Inferior parietal cortex (tissue), 1 donor: ENCODE data around the gene RC3H1.
"Not testable (repeated sequence)": the region's sequence is repeated elsewhere in the genome, so short reads cannot be mapped to it uniquely, and the experiment has no call there.

Source experiments
- DNase-seq: peaks from one replicate; pipeline ENCODE4 v3.0.0-alpha.2; 2016; ENCODE audit errors: extremely low spot score

Gene RC3H1

DNA sequence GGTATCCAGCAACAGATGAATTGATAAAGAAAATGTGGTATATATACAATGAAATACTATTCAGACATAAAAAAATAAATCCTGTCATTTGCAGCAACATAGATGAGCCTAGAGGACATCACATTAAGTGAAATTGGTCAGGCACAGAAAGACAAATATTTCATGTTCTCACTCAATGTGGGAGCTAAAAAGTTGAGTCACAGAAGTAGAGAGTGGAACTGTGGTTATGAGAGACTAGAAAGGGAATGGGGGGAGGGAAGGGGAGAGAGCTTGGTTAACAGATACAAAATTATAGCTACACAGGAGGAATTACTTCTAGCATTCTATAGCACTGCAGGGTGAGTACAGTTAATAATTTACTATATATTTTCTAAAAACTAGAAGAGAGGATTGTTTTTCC, 68.0 kb downstream of the RC3H1 start:
- no peak for DNase-seq

DNA sequence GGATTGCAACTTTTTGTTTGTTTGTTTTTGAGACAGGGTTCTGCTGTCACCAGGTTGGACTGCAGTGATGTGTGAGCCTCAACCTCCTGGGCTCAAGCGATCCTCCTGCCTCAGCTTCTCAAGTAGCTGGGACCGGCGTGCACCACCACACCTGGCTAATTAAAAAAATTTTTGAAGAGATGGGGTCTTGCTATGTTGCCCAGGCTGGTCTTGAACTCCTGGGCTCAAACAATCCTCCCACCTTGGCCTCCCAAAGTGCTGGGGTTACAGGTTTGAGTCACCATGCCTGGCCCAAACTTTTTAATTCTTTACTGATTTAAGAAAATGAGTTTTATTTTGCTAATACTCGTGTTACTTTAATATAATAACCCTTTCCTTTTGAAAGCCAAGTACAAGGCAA, 73.6 kb downstream of the RC3H1 start:
- DNase-seq, result no peak

DNA sequence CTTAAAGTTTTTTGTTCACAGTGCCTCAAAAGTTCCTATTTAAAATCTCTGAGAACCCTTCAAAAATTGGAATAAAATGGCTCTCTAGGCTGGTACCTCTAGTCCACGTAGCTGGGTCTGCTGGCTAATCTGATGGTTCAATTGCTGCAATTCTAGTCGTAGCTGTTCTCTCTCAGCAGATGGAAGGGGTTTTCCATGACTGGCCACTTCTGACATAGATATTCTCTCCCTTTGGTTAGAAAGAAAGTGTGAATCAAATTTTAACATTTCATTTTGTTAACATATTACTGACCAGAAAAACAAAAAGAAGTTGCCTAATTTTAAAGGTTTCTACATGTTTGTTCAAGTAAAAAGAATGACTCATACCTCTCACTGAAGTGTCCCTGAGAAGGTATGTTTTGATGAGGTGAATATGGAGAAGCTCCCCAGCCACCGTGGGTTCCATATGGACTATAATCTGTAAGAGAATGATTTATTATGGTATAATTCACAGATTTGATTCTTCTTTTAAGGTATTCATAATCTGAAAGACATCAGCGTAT, 75.7 kb downstream of the RC3H1 start:
- no peak for DNase-seq

DNA sequence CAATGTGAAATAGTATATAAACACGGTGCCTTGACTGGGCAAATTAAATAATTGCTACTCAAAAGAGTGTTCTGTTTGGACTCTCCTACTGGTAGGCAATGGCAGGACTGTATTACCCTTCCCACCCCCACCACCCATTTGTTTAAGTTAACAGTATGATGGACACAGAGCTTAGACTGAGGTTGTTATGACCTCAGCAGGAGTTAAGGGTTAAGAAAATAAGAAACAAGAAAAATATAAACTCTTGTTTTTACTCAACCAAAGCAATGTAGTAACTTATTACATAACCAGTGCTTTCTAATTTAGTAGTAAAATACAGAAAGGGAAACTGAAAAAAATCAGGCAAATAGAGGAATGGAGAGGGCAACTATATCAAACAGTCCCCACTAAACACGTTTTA, 85.1 kb downstream of the RC3H1 start:
- no peak for DNase-seq

DNA sequence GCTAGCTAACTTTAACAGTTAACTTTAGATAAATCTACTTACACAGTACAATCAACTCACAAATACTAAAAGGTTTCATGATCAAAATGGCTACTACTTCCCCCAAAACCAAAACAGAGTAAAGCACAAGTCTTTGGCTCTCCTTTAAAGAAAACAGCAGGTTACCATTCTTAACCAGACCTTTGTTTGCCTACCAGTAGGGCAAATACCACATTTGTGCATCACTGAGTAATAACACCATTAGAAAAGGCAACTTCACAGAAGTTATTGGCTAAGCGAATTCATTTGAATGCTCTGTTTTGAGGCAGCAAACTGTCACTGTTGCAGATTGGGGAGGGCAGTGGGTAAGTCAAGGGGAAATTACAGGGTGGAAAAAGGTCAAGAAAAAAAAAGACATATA, 87.7 kb downstream of the RC3H1 start:
- no peak for DNase-seq

DNA sequence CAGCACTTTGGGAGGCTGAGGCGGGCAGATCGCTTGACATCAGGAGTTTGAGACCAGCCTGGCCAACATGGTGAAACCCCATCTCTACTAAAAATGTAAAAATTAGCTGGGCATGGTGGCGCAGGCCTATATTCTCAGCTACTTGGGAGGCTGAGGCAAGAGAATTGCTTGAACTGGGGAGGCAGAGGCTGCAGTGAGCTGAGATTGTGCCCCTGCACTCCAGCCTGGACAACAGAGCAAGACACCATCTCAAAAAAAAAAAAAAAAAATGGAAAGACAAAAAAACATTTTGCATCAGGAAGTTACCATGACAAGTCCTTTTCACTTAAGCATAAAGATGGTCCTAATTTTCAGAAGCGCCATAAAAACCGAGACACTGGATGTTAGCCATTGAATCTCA, 91.6 kb downstream of the RC3H1 start:
- DNase-seq, result not testable (repeated sequence)

DNA sequence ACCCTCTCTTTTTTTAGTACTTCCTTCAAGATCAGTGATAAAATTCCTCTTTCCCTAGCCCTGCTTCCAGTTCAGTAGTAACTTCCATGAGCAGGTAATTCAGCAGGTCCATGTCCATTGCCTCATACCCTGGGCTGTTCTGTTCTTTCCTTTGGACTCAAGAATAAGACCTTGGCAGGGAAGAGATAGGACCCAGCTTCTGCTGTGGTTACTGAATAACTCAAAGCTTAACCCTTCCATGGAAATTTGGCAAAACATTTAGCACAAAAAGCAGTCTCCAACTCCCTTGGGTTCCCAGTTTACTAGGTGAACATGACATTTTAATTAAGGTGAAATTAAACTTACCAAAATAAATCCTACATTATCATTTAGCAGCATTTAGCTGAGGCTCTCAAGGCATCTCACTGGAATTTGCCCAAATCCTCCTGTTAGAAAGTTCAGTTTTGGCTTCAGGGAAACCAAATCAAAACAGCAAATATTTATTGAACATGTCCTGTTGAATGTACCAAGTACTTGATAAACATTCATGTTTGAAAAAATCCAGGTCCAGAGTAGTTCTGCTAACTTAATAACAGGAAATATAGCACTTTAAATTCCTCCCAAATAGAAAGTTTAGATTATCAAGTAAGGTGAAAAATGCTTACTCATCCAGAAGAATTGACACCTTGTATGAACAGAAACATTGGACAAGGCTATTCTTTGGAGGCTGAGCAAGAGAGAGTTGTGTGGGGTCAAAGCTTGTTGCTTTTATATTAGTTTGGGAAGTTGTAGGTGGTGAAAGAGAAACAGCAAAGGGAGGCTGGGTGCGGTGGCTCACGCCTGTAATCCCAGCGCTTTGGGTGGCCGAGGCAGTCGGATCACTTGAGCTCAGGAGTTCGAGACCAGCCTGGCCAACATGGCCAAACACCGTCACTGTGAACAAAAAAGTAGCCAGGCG, 96.6 kb downstream of the RC3H1 start:
- DNase-seq, result no peak

DNA sequence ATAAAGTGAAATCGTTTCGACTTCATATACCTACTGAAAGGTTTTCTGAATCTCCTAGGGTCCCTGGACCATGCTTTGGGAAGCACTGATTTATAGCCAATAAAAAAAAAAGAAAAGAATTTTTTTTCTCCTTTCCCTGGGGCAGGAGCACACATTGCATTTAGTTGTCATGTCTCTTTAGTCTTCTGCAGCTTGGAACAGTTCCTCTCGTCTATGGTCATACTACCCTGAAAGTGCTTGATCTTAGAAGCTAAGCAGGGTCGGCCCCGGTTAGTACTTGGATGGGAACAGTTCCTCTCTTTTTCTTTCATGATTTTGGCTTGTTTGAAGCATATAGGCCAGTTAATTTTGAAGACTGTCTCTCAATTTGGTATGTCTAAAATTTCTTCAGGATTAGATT, 101.3 kb downstream of the RC3H1 start:
- DNase-seq, result no peak

DNA sequence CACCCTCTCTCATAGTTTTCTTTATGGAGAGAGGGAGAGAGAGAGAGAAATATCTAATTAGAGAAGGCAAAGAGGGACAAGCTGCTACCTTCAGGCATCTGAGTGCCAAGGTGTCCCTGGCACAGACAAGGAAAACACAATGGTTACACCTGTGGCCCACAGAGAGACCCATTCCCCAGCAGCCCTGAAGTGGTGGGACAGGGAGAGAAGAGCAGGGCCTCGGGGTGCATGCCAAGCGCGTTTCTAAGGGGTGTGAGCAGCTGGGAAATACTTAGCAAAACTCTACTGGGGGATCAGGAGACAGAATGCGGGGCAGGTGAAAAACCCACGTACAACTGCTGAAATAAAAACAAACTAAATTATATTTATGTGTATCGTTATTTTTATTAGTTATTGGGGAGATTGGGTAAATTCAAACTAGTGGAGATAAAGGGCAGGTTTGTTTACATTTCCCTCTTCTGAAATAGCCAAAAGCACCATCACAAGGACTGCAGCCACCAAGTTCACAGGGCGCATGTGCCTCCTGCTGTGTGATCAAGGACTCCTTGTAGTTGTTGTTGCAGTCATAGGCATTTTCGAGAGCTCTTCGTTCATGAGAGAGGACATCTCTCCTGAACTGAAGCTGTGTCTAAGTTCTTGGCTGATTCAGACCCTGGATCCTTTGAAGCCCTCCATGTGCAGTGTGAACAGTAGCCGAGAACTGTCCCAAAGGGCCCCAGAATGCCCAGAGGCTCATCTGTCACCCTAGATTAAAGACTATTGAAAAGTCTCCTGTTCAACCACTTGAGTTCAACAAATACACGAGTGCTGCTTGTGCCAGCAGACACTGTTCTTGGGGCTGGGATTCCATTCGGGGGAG, 104.3 kb downstream of the RC3H1 start:
- no peak for DNase-seq

DNA sequence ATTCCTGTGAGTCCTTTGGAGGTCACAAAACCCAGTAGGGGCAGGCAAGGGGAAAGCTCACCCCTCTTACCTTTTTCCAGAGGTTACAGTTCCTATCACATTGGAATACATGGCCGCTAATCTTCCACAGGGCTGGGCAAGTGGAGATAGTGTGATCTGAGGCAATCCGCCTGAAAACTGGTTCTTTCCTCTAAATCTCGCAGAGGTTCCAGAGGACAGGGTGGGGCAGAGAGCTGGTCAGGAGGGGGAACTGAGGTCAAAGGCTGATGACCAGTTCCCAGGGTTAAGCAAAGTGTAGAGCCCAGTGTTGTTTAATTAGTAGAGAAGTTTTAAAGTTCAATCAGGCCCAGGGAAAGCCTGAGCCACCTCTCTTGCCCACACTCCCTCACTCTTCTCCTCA, 105.0 kb downstream of the RC3H1 start, which contains the start of gene SERPINC1:
TSS of gene SERPINC1 (minus strand) at position 179 of the 400 bp plus-strand sequence. CDS start at position 111, 68 bp downstream.
- no peak for DNase-seq

DNA sequence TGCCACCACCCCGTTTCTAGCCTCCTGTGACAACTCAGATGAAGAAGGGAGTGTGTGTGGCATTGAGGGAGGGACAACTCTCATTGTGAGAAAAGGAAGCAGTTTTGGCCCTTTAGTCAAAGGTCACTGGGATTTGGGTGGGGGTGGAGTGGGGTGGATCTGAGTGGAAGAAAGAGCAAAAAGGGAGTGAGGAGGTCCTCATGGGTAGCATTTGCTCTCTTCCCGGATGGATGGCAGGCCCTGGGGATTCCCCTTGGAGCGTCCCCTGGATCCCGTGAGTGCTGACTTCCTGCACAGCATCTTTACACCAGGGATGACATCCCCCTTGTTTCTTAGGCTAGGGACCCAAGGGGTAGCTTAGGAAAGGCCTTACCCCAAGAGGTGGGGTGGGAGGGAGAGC, 105.5 kb downstream of the RC3H1 start:
- DNase-seq, result no peak

DNA sequence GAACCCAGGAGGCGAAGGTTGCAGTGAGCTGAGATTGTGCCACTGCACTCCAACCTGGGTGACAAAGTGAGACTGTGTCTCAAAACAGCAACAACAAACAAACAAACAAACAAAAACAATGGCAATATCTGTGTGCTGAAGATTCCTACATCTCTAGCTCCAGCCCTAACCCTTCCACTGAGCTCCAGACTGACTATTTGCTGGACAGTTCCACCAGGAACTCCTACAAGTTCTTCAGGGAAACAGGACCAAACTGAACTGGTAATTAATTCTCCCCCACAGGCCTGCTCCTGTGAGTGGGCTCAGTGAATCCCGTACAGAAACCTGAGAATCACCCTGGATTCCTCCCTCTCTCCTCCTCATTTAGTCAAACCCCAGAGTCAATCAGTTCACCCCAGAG, 106.6 kb downstream of the RC3H1 start:
- DNase-seq, result no peak

DNA sequence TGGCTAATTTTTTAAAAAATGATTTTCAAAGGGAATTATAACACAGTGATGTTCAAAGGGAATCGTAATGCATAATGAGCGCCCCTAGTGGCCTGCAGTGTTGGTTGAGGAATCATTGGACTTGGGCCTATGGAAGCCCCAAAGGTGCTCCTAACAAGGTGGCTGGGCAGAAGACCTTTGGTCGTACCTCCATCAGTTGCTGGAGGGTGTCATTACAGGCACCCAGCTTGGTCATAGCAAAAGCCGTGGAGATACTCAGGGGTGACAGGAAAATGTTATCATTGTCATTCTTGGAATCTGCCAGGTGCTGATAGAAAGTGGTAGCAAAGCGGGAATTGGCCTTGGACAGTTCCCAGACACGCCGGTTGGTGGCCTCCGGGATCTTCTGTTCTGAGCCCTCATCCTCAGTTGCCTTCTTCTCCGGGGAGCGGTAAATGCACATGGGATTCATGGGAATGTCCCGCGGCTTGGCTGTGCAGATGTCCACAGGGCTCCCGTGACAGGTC, 107.7 kb downstream of the RC3H1 start:
- no peak for DNase-seq

DNA sequence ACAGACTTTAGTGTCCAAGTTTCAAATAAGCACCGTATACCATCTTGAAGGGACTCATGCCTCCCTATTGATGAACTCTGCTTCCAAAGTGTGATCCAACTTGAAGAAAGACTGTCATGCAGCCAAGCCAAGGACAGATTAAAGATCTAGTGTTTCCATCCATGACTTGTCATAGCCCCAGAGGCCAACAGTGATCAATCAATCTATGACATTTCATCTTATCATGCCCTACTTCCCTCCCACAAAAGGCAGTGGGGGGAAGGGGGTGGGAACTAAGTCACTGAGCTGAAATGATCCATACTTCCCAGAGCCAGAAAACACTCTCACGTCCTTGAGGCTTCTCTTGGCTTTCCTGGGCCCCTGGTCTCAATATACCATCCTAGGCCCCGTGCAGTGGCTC, 109.0 kb downstream of the RC3H1 start:
- no peak for DNase-seq

DNA sequence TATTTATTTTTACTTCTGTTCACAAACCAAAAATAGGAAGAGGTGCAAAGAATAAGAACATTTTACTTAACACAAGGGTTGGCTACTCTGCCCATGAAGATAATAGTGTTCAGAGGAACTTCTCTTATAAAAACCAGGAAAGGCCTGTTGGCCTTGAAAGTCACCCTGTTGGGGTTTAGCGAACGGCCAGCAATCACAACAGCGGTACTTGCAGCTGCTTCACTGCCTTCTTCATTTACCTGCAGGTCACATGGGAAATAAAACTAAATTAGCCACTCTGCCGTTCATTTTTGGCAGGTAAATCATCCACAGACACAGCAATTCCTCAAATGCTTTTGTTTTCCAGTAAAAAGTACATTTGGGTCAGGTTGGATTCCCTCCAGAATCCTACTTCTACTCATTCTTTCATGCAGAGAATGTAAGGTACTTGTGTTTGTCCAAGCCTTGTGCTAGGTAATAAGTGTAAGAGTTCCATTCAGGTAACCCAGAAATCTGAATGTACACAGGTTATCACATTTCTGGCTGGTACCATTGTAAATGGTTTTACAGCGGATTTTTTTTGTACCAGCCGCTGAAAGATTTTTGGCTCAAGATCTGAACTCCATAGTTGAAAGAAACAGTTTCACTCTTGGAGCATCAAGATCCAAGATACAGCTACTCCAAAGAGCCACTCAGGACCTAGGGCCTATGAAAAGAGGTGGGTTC, 118.2 kb downstream of the RC3H1 start:
- no peak for DNase-seq

DNA sequence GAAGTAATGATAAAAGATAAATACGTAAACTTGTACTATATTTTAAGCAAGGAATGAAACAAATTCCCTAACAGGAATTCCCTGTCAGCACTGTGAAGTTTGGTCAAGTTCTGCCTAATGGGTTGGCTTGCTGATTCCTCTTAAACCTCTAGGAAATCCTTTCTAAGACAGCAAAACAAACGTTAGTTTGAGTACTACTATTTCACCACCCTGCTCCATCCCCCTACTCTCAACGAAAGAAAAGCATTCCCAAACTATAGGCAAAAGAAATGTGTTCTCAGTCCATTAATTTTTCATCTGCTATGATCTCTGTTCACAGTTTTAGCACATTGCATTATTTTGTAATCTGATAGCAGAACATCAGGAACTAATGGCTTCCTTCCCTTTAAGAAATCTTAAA, 121.2 kb downstream of the RC3H1 start:
- DNase-seq, result no peak

DNA sequence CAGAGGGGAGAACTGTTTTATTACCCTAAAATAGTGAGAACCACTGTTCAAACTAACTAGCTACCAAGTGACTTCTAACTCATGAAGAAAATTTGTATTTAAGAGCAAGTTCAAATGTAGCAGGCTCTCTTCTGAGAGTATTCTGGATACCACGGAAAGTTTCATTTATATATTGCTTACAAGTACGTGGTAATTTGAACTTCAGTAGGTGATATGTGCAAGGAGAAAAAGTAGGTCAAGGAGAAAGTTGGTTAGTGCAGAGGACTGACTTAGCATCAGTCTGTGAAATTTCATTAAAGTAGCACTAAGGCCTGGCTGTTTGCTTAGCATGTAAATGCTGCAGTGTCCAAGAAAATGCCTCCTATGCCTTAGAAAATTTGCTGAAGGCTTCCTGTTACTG, 121.7 kb downstream of the RC3H1 start:
- no peak for DNase-seq

DNA sequence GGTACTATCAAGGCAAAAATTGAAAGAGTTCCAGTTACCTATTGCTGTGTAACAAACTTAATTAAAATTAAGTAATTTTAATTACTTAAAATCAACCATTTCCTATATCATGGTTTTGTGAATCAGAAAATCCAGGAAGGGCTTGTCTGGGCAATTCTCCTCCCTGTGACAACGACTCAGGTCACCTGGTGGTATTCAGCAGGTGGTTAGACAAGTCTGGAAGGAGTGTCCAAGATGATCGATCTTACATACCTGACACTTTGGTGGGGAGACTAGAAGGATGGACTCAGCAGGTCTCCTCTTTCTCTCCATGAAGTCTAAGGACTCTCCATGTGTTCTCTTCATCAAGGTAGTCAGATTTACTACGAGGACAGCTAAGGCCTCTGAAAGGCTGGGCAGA, 128.0 kb downstream of the RC3H1 start:
- DNase-seq, result no peak

DNA sequence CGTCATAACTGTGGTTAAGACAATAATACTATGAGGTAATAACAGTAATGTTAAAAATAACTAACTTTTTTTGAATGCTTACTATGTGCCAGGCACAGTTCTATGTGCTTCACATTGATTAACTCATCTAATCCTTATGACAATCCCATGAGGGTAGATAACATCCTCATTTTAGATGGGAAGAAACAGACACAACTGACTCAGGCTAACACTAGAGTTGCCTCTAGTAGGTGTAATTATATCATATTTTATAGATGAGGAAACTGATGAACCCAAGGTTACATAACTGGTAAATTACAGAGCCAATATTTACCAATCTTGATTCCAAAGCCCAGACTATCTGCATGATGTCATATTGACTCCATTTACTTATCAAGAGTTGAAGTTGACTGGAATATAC, 128.5 kb downstream of the RC3H1 start:
- no peak for DNase-seq

DNA sequence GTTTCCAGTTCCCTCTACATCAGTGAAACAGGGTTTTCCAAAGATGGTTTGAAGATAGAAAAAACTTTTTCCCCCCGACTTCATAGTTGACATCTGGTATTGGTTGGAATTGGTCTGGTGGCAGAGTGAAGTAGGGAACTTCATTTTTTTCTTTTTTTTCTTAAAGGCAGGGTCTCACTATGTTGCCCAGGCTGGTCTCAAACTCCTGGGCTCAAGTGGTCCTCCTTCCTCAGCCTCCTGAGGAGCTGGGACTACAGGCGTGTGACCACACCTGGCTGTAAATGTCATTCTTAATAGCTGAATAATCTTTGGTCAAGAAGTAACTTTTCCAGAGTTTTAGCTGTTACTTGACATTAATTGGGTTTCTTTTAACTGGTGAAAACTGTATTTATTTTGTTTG, 132.3 kb downstream of the RC3H1 start:
- no peak for DNase-seq

DNA sequence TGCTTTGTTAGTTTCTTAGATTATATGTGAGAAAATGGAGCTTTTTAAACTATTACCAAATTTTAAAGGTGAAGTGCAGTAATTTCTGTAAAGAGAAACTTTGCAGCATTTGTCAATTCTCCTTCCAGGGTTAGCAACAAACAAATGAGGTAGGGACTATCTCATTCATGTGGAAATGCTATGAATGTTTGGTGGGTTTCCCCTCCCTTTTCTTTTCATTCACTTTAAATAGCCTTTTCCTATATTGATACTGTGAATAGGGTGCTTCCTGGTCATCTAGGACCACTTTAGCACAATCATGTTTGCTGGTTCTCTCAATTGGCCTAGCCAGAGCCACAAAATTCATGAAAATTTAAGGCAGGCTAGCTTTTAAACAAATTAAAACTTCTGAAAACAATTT, 133.4 kb downstream of the RC3H1 start:
- DNase-seq, result no peak

DNA sequence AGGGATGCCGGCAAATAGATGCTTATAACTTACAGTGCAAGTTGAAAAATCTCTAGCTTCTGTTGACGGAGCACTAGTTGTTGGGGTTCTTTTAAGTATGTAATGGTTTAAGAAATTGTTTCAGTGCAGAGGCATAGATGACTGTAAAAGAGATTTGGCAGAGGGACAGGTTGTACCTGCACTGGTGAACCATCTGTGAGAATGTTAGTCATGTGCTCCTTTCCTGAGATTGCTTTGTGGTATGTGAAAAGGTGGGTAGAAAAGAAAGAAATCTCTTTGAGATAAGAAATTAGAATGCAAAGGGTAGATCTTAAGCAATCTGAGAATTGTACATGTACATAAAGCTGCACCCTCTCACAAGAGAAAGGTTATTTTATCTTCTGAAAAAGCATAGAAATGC, 134.5 kb downstream of the RC3H1 start:
- DNase-seq, result no peak
